MM.1S (cell line): ENCODE results near the gene GAK.

Source experiments
- DNase-seq: peaks from one replicate; pipeline ENCODE4 v3.0.0-alpha.2; 2015
- H2AFZ ChIP-seq: fragments of 300-600 bp; sonication (generic); 2 replicates; pipeline ENCODE4 v1.6.0; 2016; ENCODE audit warnings: antibody characterized with exemption, low read length
- H3F3A ChIP-seq: fragments of 300-600 bp; sonication (generic); 2 replicates; pipeline ENCODE4 v1.6.1; 2016; ENCODE audit warnings: mild to moderate bottlenecking, antibody characterized with exemption, low read length, moderate library complexity, mixed read lengths; ENCODE audit not compliant: insufficient read depth
- H3K27ac ChIP-seq: fragments of 300-600 bp; sonication (generic); 2 replicates; pipeline ENCODE4 v1.5.1; 2016; ENCODE audit warnings: mild to moderate bottlenecking, low read length
- H3K27me3 ChIP-seq: fragments of 300-600 bp; sonication (generic); replicated peaks from 2 replicates; pipeline ENCODE4 v1.6.0; 2016; ENCODE audit warnings: low read length; ENCODE audit not compliant: insufficient read depth
- H3K36me3 ChIP-seq: fragments of 300-600 bp; sonication (generic); replicated peaks from 2 replicates; pipeline ENCODE4 v1.6.1; 2016; ENCODE audit warnings: mild to moderate bottlenecking, low read length, mixed read lengths; ENCODE audit not compliant: insufficient read depth
- H3K4me1 ChIP-seq: fragments of 300-600 bp; sonication (generic); 2 replicates; pipeline ENCODE4 v1.6.1; 2016; ENCODE audit warnings: low read length, mixed read lengths
- H3K4me2 ChIP-seq: fragments of 300-600 bp; sonication (generic); 2 replicates; pipeline ENCODE4 v1.6.0; 2016; ENCODE audit warnings: low read depth, low read length
- H3K4me3 ChIP-seq: fragments of 300-600 bp; sonication (generic); 2 replicates; pipeline ENCODE4 v1.5.1; 2016; ENCODE audit warnings: low read length, mixed read lengths
- H3K79me2 ChIP-seq: fragments of 300-600 bp; sonication (generic); 2 replicates; pipeline ENCODE4 v1.6.1; 2016; ENCODE audit warnings: mixed run types, low read length, mixed read lengths
- H3K9ac ChIP-seq: fragments of 300-600 bp; sonication (generic); 2 replicates; pipeline ENCODE4 v1.6.1; 2016; ENCODE audit warnings: low read length, mixed read lengths
- H3K9me2 ChIP-seq: fragments of 300-600 bp; sonication (generic); replicated peaks from 2 replicates; pipeline ENCODE4 v1.6.1; 2016; ENCODE audit warnings: mild to moderate bottlenecking, low read length, mixed read lengths; ENCODE audit not compliant: insufficient read depth
- H3K9me3 ChIP-seq: fragments of 300-600 bp; sonication (generic); replicated peaks from 2 replicates; pipeline ENCODE4 v1.6.1; 2016; ENCODE audit warnings: mild to moderate bottlenecking, low read length, mixed read lengths; ENCODE audit not compliant: insufficient read depth
- H4K20me1 ChIP-seq: fragments of 300-600 bp; sonication (generic); 2 replicates; pipeline ENCODE4 v1.6.1; 2016; ENCODE audit warnings: mild to moderate bottlenecking, low read length, moderate library complexity, mixed read lengths; ENCODE audit not compliant: insufficient read depth
- CTCF ChIP-seq: fragments of 300-600 bp; sonication (generic); IDR thresholded peaks from 2 replicates; pipeline ENCODE4 v1.5.1; 2016; ENCODE audit warnings: antibody characterized with exemption, low read length, mixed read lengths
- EZH2 ChIP-seq: fragments of 300-600 bp; sonication (generic); optimal IDR thresholded peaks from 2 replicates; pipeline ENCODE3; 2017; ENCODE audit warnings: low read depth, mild to moderate bottlenecking, antibody characterized with exemption, low read length, mixed read lengths
- EZH2phosphoT487 ChIP-seq: fragments of 300-600 bp; sonication (generic); IDR thresholded peaks from 2 replicates; pipeline ENCODE4 v1.6.1; 2018; ENCODE audit warnings: antibody characterized with exemption, low read length

GAK gene

GRCh38 chr4:822361-823175 is 109.5 kb downstream of the GAK start:
- no peaks in the 10 kb centered on the region for H3K27me3 ChIP-seq

GRCh38 chr4:821631-822030 is 110.5 kb downstream of the GAK start:
- Histone ChIP-seq H3K27me3 (no peaks in the 10 kb centered on the region), H3F3A (no peaks in the 10 kb centered on the region), H3K9me3 (no peaks in the 10 kb centered on the region), H3K27ac (no peak overlapping the region), H4K20me1 (no peaks in the 10 kb centered on the region), H3K4me3 (no peak overlapping the region), H3K36me3 (no peaks in the 10 kb centered on the region), H2AFZ (no peak overlapping the region), H3K9me2 (no peaks in the 10 kb centered on the region), H3K79me2 (no peaks in the 10 kb centered on the region), H3K9ac (no peak overlapping the region), H3K4me2 (no peak overlapping the region), H3K4me1 (no peaks in the 10 kb centered on the region)
- no peak for TF ChIP-seq EZH2
- TF ChIP-seq EZH2phosphoT487 = no peak
- no peak for TF ChIP-seq CTCF
- DNase-seq = no peak

More at GRCh38 chr4:822361-823175, 109.5 kb downstream of the GAK start:
- Histone ChIP-seq H3K4me2 (no peak overlapping the region), H3K9me3 (no peaks in the 10 kb centered on the region), H3K4me1 (no peaks in the 10 kb centered on the region), H2AFZ (no peak overlapping the region), H3F3A (no peaks in the 10 kb centered on the region), H3K79me2 (no peaks in the 10 kb centered on the region), H3K9ac (no peak overlapping the region), H4K20me1 (no peaks in the 10 kb centered on the region), H3K9me2 (no peaks in the 10 kb centered on the region), H3K4me3 (no peak overlapping the region), H3K27ac (no peak overlapping the region), H3K36me3 (no peaks in the 10 kb centered on the region)
- TF ChIP-seq EZH2 = no peak
- no peak for TF ChIP-seq CTCF
- no peak for TF ChIP-seq EZH2phosphoT487
- DNase-seq = no peak

GRCh38 chr4:821181-821591 is 110.9 kb downstream of the GAK start:
- Histone ChIP-seq H3K9ac (no peak overlapping the region), H2AFZ (no peak overlapping the region), H3K79me2 (no peaks in the 10 kb centered on the region), H3K36me3 (no peaks in the 10 kb centered on the region), H3K9me2 (no peaks in the 10 kb centered on the region), H3F3A (no peaks in the 10 kb centered on the region), H3K4me1 (no peaks in the 10 kb centered on the region), H3K27ac (no peak overlapping the region), H3K9me3 (no peaks in the 10 kb centered on the region), H3K4me2 (no peak overlapping the region), H3K27me3 (no peaks in the 10 kb centered on the region), H3K4me3 (no peak overlapping the region), H4K20me1 (no peaks in the 10 kb centered on the region)
- no peak for TF ChIP-seq EZH2
- TF ChIP-seq CTCF = no peak
- no peak for TF ChIP-seq EZH2phosphoT487
- DNase-seq = no peak
